Colonic mucosa (tissue), 4 donors: ENCODE measurements around the gene CIDEB. TPM values are rescaled to one million over a fixed set of nuclear protein-coding genes. Genes with fewer than 3 reads are reported as not detected.

Source experiments
- DNase-seq: peaks from one replicate; pipeline ENCODE4 v3.0.0-alpha.2; 2020
- H3K27ac ChIP-seq: fragments of 200-600 bp; one replicate; pipeline ENCODE4 v1.8.0; 2021
- H3K27me3 ChIP-seq: fragments of 200-600 bp; one replicate; pipeline ENCODE4 v1.8.0; 2021
- H3K36me3 ChIP-seq: fragments of 200-600 bp; one replicate; pipeline ENCODE4 v1.8.0; 2021
- H3K4me1 ChIP-seq: fragments of 200-600 bp; one replicate; pipeline ENCODE4 v1.8.0; 2021; ENCODE audit warnings: mild to moderate bottlenecking
- H3K4me3 ChIP-seq: fragments of 200-600 bp; one replicate; pipeline ENCODE4 v1.8.0; 2021
- H3K9ac ChIP-seq, 2 donors: one replicate each; pipeline ENCODE4 v1.7.0; 2013; ENCODE audit warnings: control low read depth in 2 of 2, low read depth in 2 of 2, low read length in 2 of 2
- H3K9me3 ChIP-seq: fragments of 200-600 bp; one replicate; pipeline ENCODE4 v1.8.0; 2021
- intact Hi-C: fragments of 100-400 bp; cut with DNase I; formaldehyde crosslinking; loops from one replicate; pipeline ENCODE4 v1.14.1; 2022
- total RNA-seq, 2 donors: library from RNA; stranded (reverse); fragmentation: NEBNext Ultra II Directional in 1 of 2; extraction: Animal tissue kit (Norgen Biotek cat#: 25700) in 1 of 2; gene quantifications; one replicate each; pipeline ENCODE4 v1.2.1, GENCODE V29; 2021
- TF ChIP-seq, protein P1 (sequence below): fragments of 200-600 bp; IDR thresholded peaks from one replicate; pipeline ENCODE4 v1.8.0; 2022; ENCODE audit warnings: antibody characterized with exemption, mild to moderate bottlenecking
- donor health status: healthy.
- donor health status: DM: no; HTN: no; CAD: no.
- donor health status: DM: no; HTN: no; CAD: no.

CIDEB gene
- total RNA-seq, 2 donors from 2014 or later, result 7.7 to 12.9 TPM

DNA sequence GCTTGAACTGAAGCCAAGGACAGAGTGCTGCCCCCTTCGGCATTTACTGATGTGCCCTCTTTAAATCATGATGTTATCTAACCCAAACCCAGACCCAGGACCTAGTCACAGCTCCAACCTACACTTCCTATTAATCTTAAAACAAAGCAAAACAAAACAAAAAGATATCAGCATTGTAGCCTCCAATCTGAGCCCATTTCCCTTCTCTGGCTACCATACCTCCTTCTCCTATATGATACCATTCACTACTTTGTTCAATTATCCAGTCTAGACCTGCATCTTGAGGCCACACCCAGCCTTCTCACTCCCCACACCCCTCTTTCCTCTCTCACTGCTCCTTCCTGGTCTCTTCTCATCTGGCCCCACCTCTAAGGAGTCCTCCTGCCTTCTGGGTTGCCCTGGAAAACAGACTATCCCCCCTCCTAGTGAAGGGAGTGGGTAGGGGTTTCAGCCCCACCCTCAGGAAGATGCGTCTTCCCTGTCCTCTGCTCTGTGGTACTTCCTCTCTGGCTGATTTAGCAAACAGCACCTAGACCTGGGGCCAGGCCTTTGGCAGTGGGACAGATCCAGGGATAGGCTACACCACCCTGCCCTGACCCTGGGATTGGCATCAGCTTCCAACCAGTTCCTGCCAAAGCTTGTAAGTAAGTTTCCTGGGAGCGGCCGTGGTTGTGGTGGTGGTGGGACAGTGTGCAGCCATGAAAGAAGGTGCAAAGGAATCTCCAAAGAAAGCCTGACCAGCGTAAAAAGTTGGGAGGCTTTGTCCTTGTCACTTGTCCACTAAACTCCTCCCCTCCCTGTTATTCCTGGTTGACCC lies 6.8 kb upstream of the CIDEB start:
- Histone ChIP-seq H3K27ac (no peak overlapping the region), H3K27me3 (no peaks in the 10 kb centered on the region), H3K9ac (no peak overlapping the region), H3K4me3 (no peak overlapping the region), H3K4me1 (peaks cover 13% of the 10 kb centered on the region), H3K36me3 (no peaks in the 10 kb centered on the region), H3K9me3 (no peaks in the 10 kb centered on the region)
- intact Hi-C loops, result no loop called here
- no peak for DNase-seq
- TF ChIP-seq, protein P1, sequence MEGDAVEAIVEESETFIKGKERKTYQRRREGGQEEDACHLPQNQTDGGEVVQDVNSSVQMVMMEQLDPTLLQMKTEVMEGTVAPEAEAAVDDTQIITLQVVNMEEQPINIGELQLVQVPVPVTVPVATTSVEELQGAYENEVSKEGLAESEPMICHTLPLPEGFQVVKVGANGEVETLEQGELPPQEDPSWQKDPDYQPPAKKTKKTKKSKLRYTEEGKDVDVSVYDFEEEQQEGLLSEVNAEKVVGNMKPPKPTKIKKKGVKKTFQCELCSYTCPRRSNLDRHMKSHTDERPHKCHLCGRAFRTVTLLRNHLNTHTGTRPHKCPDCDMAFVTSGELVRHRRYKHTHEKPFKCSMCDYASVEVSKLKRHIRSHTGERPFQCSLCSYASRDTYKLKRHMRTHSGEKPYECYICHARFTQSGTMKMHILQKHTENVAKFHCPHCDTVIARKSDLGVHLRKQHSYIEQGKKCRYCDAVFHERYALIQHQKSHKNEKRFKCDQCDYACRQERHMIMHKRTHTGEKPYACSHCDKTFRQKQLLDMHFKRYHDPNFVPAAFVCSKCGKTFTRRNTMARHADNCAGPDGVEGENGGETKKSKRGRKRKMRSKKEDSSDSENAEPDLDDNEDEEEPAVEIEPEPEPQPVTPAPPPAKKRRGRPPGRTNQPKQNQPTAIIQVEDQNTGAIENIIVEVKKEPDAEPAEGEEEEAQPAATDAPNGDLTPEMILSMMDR, result no peak

DNA sequence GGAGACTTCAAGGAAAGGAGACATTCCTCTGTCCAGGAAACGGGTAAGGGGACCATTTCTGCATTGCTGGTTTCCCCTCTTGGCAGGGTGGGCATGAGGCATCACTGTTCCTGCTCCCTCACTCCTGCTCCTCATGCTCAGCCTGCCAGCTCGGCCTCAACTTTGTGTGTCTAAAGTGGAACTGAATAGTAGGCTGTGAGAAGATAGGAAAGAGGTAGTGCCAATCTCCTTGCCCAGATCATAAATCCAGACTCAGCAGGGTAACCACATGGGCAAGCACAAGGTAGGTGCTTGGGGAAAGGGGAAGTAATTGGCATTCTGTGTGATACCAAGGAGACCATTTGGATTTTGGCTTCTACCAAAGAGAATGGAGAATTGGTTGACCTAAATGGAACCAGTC lies 6.1 kb upstream of the CIDEB start:
- Histone ChIP-seq H3K36me3 (no peaks in the 10 kb centered on the region), H3K27me3 (no peaks in the 10 kb centered on the region), H3K27ac (peak overlapping the region; percentile 62), H3K4me3 (no peak overlapping the region), H3K4me1 (peaks cover 13% of the 10 kb centered on the region), H3K9me3 (no peaks in the 10 kb centered on the region), H3K9ac (peak overlapping the region in 1 of 2 donors; percentile 27)
- intact Hi-C loops, result no loop called here
- TF ChIP-seq, protein P1, result no peak
- DNase-seq, result no peak

DNA sequence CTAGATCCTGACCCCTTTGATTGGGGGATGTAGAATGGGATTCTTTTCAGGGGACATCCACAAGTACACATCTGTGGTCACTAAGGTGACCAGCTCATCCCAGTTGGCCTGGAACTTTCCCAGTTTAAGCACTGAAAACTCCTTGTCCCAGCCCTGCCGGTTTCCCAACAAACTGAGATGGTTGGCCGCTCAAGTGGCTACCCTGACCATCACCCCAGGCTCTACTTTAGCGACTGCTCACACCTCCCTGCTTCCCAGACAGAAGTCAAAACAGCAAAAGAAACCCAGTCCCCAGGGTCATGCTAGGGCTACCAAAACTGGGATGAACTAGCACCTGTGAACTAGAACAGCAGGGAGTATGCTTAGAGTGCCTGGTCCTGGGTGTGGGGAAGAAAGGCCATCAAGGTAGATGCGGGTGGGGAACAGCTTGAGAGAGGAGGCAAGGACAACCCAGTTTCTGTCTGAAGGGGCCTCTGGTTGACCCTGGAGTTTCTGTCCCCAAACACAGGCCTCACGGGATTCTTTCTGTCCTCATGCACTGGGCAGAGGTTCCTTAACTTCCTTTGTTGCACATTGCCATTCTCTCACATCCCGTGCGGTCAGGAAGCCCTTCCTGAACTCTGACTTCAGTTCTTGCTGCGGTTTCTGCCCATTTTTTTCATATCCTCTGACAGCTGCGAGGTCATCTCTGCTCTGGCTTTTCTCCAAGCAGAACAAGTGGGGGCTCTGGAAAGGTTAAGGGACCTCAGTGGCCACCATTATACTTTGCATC lies 5.1 kb upstream of the CIDEB start:
- peak overlapping the region in 1 of 2 donors; percentile 64 for H3K9ac ChIP-seq
- peaks cover 13% of the 10 kb centered on the region for H3K4me1 ChIP-seq
- H3K27ac ChIP-seq, result peak overlapping the region; percentile 62
- TF ChIP-seq, protein P1, result no peak
- no peaks in the 10 kb centered on the region for H3K9me3 ChIP-seq
- intact Hi-C loops, result no loop called here
- DNase-seq, result no peak
- no peak overlapping the region for H3K4me3 ChIP-seq
- no peaks in the 10 kb centered on the region for H3K27me3 ChIP-seq
- no peaks in the 10 kb centered on the region for H3K36me3 ChIP-seq

DNA sequence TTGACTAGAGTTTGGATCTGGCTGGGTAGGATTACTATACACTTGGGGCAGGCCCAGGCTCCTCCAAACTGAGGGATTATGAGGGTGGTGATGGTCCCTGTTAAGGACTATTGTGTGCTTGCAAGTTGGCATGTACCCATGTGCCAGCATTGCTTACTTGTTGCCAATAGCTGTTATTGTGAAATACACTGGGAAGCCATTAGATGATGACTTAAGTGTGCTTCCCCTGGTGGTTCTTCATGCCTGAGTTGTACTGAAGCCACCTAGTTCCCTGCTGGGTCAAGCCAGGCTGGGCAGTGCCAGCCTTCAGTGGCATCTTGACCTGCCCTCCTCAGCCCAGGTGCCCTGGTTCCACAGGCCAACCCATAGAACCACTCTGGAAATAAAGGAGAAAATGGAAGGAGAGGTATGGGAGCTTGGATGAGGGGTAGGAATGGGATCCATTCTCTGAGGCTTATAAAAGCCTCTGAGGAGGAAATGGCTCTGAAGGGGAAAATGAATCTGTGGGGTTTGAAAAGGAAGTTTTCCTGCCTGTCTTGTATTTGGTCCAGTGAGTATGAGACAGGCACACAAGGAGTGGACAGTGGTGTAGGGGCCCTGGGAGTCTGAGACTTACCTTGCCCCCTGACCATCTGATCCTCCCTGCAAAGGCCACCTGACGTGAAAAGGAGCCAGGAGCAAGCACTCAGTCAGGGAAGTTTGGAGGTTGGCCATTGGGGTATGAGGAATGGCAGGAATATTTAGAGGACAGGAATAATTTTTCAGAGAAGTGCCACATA lies 4.2 kb upstream of the CIDEB start:
- intact Hi-C loops, result no loop called here
- peak overlapping the region in 1 of 2 donors; percentile 48 for H3K9ac ChIP-seq
- peaks cover 13% of the 10 kb centered on the region for H3K4me1 ChIP-seq
- DNase-seq, result no peak
- TF ChIP-seq, protein P1, result no peak
- H3K27me3 ChIP-seq, result no peaks in the 10 kb centered on the region
- H3K27ac ChIP-seq, result peak overlapping the region; percentile 62
- H3K4me3 ChIP-seq, result peak overlapping the region; percentile 50
- H3K9me3 ChIP-seq, result no peaks in the 10 kb centered on the region
- no peaks in the 10 kb centered on the region for H3K36me3 ChIP-seq
